Karpas-422 (cell line): ENCODE data around the gene MUC5AC. TPM values are rescaled to one million over a fixed set of nuclear protein-coding genes. Genes with fewer than 3 reads are reported as not detected.

ENCODE experiments used
- DNase-seq: peaks from one replicate; pipeline ENCODE4 v3.0.0-alpha.2; 2015
- H2AFZ ChIP-seq: fragments of 200-600 bp; sonication (generic); 2 replicates; pipeline ENCODE4 v1.6.1; 2014; ENCODE audit warnings: antibody characterized with exemption, low read length, mixed read lengths
- H3K27ac ChIP-seq: fragments of 200-600 bp; sonication (generic); 2 replicates; pipeline ENCODE4 v1.5.1; 2014; ENCODE audit warnings: mild to moderate bottlenecking, low read length, moderate library complexity
- H3K27me3 ChIP-seq: fragments of 200-600 bp; sonication (generic); 2 replicates; pipeline ENCODE4 v1.6.1; 2014; ENCODE audit warnings: low read length, mixed read lengths
- H3K36me3 ChIP-seq: fragments of 200-600 bp; sonication (generic); 2 replicates; pipeline ENCODE4 v1.6.1; 2014; ENCODE audit warnings: low read length, mixed read lengths; ENCODE audit not compliant: insufficient read depth
- H3K4me1 ChIP-seq: fragments of 200-600 bp; sonication (generic); 2 replicates; pipeline ENCODE4 v1.6.1; 2014; ENCODE audit warnings: mild to moderate bottlenecking, low read length, mixed read lengths
- H3K4me2 ChIP-seq: fragments of 200-600 bp; sonication (generic); 2 replicates; pipeline ENCODE4 v1.6.1; 2014; ENCODE audit warnings: low read length, low read depth, mild to moderate bottlenecking; ENCODE audit not compliant: poor library complexity, severe bottlenecking
- H3K4me3 ChIP-seq: fragments of 200-600 bp; sonication (generic); 2 replicates; pipeline ENCODE4 v1.5.1; 2014; ENCODE audit warnings: mild to moderate bottlenecking, antibody characterized with exemption, low read length, mixed read lengths
- H3K79me2 ChIP-seq: fragments of 200-600 bp; sonication (generic); 2 replicates; pipeline ENCODE4 v1.6.1; 2014; ENCODE audit warnings: mild to moderate bottlenecking, low read length, mixed read lengths
- H3K9ac ChIP-seq: fragments of 200-600 bp; sonication (generic); 2 replicates; pipeline ENCODE4 v1.6.0; 2014; ENCODE audit warnings: low read length
- H3K9me2 ChIP-seq: fragments of 200-600 bp; sonication (generic), shearing (Covaris generic); replicated peaks from 2 replicates; pipeline ENCODE4 v1.6.0; 2014; ENCODE audit warnings: mild to moderate bottlenecking, low read length, moderate library complexity; ENCODE audit not compliant: insufficient read depth
- H3K9me3 ChIP-seq: fragments of 300-700, 200-600 bp; sonication (generic); 2 replicates; pipeline ENCODE4 v1.6.1; 2014; ENCODE audit warnings: low read length, mixed read lengths
- H4K20me1 ChIP-seq: fragments of 200-600 bp; sonication (generic); 2 replicates; pipeline ENCODE4 v1.6.1; 2014; ENCODE audit warnings: mild to moderate bottlenecking, antibody characterized with exemption, low read length, low read depth; ENCODE audit not compliant: insufficient read depth
- total RNA-seq: library from RNA; depleted of rRNA; stranded (reverse); fragments of >200 nt; shearing (Covaris generic); gene quantifications from 2 replicates; pipeline ENCODE4 v1.2.3, GENCODE V29; 2014; ENCODE audit warnings: low replicate concordance; rRNA removed

The MUC5AC gene
- total RNA-seq, result not detected in 2 replicates

DNA sequence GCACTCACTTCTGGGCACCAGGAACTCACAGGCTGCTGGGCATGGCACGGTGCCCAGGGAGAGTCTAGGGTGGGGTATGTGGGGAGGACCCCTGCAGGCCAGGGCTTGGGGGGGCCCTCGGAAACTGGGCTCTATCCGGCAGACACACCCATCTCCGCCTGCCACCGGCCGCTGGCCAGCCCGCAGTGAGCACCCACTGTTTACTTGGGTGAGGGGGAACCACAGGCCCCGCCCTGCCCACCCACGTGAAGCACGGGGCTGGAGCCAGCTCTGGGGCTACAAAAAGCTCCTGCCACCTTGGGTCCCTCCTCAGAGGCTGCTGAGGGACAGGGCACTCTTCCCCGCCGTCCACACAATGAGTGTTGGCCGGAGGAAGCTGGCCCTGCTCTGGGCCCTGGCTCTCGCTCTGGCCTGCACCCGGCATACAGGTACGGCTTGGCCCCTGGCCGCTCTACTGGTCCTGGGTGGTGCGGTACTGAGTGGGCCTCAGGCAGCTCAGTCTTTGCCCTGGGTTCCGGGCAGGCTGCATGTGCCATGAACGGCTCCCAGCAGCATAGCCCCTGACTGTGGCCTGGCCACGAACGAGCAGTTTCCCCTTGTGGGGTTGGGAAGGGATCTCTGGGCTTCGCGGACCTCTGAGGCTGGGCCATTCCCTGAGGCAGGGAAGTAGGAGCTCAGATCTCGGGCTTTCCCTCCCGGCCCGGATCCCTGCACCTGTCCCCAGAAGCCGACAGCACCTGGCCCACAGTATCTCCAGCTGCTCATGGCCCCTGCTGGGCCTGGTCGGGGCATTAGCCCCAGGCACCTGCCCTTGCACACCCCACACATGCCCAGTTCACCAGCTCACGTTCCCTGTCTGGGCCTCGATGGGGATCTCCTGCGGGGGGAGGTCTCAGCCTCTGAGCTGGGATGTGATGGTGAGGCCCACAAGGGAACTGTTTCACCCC lies at the start of gene MUC5AC:
Gene MUC5AC (plus strand): TSS at position 309 of the 947 bp plus-strand sequence. CDS start 47 bp downstream, at position 356.
- no peak within 1 kb of the TSS for H3K27ac ChIP-seq
- no peaks in the 10 kb centered on the region for H3K79me2 ChIP-seq
- no peak for DNase-seq
- no peaks in the 10 kb centered on the region for H3K4me1 ChIP-seq
- no peak within 1 kb of the TSS for H3K4me2 ChIP-seq
- H3K9ac ChIP-seq, result no peak within 1 kb of the TSS
- H3K4me3 ChIP-seq, result no peak within 1 kb of the TSS
- no peaks in the 10 kb centered on the region for H3K9me2 ChIP-seq
- H2AFZ ChIP-seq, result no peak within 1 kb of the TSS
- H3K36me3 ChIP-seq, result no peaks in the 10 kb centered on the region
- no peaks in the 10 kb centered on the region for H4K20me1 ChIP-seq
- peaks cover 17% of the 10 kb centered on the region for H3K9me3 ChIP-seq
- H3K27me3 ChIP-seq, result no peaks in the 10 kb centered on the region

DNA sequence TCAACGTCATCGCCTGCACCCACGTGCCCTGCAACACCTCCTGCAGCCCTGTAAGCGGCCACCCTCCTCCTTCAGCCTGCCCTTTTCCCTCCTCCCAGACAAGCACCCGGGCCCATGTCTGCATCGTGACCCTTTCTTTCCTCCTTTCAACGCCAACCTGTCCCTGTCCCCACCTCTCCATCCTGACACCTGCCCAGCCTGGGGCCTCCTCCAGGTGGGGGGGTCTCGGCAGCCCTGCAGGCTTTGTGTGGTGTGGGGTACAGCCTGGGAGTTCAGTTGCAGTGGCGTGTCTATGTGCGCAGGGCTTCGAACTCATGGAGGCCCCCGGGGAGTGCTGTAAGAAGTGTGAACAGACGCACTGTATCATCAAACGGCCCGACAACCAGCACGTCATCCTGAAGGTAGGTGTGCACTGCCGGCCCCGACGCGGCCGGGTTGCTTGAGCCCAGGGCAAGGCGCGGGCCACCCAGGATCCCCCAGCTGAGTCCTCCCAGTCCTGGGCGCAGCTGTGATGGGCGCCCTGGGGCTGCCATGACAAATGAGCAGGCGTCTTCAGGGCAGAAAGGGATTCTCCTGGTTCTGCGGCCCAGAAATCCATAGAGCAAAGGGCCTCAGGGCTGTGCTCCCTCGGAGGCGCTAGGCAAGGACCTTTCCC lies 49.4 kb upstream of the MUC5AC start:
- no peak for DNase-seq
- no peaks in the 10 kb centered on the region for H4K20me1 ChIP-seq
- H2AFZ ChIP-seq, result no peak overlapping the region
- no peaks in the 10 kb centered on the region for H3K36me3 ChIP-seq
- H3K4me3 ChIP-seq, result no peak overlapping the region
- H3K27me3 ChIP-seq, result no peaks in the 10 kb centered on the region
- H3K9me2 ChIP-seq, result no peaks in the 10 kb centered on the region
- no peak overlapping the region for H3K9ac ChIP-seq
- H3K4me2 ChIP-seq, result no peak overlapping the region
- H3K27ac ChIP-seq, result no peak overlapping the region
- no peaks in the 10 kb centered on the region for H3K4me1 ChIP-seq
- H3K79me2 ChIP-seq, result no peaks in the 10 kb centered on the region
- no peaks in the 10 kb centered on the region for H3K9me3 ChIP-seq

DNA sequence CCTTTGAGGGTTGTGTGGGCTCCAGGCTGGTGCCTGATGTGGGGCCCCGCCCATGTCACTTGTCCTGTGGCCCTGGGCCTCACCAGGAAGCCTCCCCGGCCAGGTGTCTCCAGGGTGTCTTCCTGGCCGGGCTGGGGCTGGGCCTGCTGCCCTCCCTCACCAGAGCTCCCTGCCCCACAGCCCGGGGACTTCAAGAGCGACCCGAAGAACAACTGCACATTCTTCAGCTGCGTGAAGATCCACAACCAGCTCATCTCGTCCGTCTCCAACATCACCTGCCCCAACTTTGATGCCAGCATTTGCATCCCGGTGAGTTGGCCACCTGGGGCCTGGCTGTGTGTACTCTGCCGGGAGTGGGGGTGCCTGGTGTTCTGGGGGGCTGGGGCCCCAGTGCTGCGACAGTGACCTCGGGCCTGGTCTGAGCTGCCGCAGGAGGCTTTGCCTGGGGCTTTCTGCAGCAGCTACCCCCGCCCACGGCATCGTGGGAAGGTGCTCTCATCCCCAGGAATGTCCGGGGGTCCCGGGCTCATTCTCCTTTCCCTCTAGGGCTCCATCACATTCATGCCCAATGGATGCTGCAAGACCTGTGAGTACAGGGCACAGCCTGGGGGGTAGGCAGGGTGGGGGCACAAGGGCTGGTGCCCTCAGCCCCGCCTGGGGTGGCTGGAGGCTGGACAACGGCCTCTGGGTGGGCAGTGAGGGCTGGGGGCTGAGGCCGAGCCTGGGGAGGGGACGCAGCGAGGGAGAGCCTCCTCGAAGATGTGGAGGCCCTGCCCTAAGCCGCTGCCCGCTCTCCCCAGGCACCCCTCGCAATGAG lies 48.4 kb upstream of the MUC5AC start:
- Histone ChIP-seq H3K4me1 (no peaks in the 10 kb centered on the region), H3K9me3 (no peaks in the 10 kb centered on the region), H3K27ac (no peak overlapping the region), H3K4me3 (no peak overlapping the region), H3K4me2 (no peak overlapping the region), H3K9me2 (no peaks in the 10 kb centered on the region), H3K79me2 (no peaks in the 10 kb centered on the region), H3K9ac (no peak overlapping the region), H3K36me3 (no peaks in the 10 kb centered on the region), H2AFZ (no peak overlapping the region), H3K27me3 (no peaks in the 10 kb centered on the region), H4K20me1 (no peaks in the 10 kb centered on the region)
- DNase-seq, result no peak

- Histone ChIP-seq H3K4me3 (no peak overlapping the region), H3K36me3 (no peaks in the 10 kb centered on the region), H3K4me2 (no peak overlapping the region), H2AFZ (no peak overlapping the region), H3K27me3 (no peaks in the 10 kb centered on the region), H3K9ac (no peak overlapping the region), H3K9me3 (no peaks in the 10 kb centered on the region), H3K27ac (no peak overlapping the region), H3K4me1 (no peaks in the 10 kb centered on the region), H3K9me2 (no peaks in the 10 kb centered on the region), H4K20me1 (no peaks in the 10 kb centered on the region), H3K79me2 (no peaks in the 10 kb centered on the region)
- DNase-seq, result no peak
Measured at GRCh38 chr11:1109918-1110705, 47.6 kb upstream of the MUC5AC start.

- H3K9me2 ChIP-seq, result no peaks in the 10 kb centered on the region
- no peaks in the 10 kb centered on the region for H4K20me1 ChIP-seq
- H3K4me3 ChIP-seq, result no peak overlapping the region
- H2AFZ ChIP-seq, result no peak overlapping the region
- H3K4me2 ChIP-seq, result no peak overlapping the region
- H3K27ac ChIP-seq, result no peak overlapping the region
- no peaks in the 10 kb centered on the region for H3K4me1 ChIP-seq
- no peaks in the 10 kb centered on the region for H3K9me3 ChIP-seq
- no peaks in the 10 kb centered on the region for H3K27me3 ChIP-seq
- H3K79me2 ChIP-seq, result no peaks in the 10 kb centered on the region
- no peak overlapping the region for H3K9ac ChIP-seq
- no peak for DNase-seq
- no peaks in the 10 kb centered on the region for H3K36me3 ChIP-seq
Measured at GRCh38 chr11:1111545-1112212, 46.1 kb upstream of the MUC5AC start.

GRCh38 chr11:1112351-1113191 lies 45.2 kb upstream of the MUC5AC start:
- Histone ChIP-seq H4K20me1 (no peaks in the 10 kb centered on the region), H3K9ac (no peak overlapping the region), H3K27me3 (no peaks in the 10 kb centered on the region), H3K9me3 (no peaks in the 10 kb centered on the region), H3K36me3 (no peaks in the 10 kb centered on the region), H2AFZ (no peak overlapping the region), H3K4me1 (no peaks in the 10 kb centered on the region), H3K4me2 (no peak overlapping the region), H3K79me2 (no peaks in the 10 kb centered on the region), H3K27ac (no peak overlapping the region), H3K9me2 (no peaks in the 10 kb centered on the region), H3K4me3 (no peak overlapping the region)
- DNase-seq, result no peak
